Trophoblast cell (in vitro differentiated cells and primary cell): Measurements from ENCODE around the gene TENM4.

Source experiments
- DNase-seq, 2 donors: peaks; one replicate each; pipeline ENCODE4 v3.0.0-alpha.2; 2016
- H2AFZ ChIP-seq: 2 replicates; pipeline ENCODE4 v1.6.1; 2013; ENCODE audit warnings: low read length, moderate library complexity, mild to moderate bottlenecking; ENCODE audit not compliant: insufficient read depth, poor library complexity
- H2AK5ac ChIP-seq: 2 replicates; pipeline ENCODE4 v1.6.1; 2013; ENCODE audit warnings: mild to moderate bottlenecking, low read length
- H2BK120ac ChIP-seq: 2 replicates; pipeline ENCODE4 v1.6.1; 2013; ENCODE audit warnings: low read length, mild to moderate bottlenecking, moderate library complexity; ENCODE audit not compliant: insufficient read depth, poor library complexity
- H2BK12ac ChIP-seq: 2 replicates; pipeline ENCODE4 v1.6.1; 2013; ENCODE audit warnings: mild to moderate bottlenecking, low read length, moderate library complexity
- H2BK5ac ChIP-seq: 2 replicates; pipeline ENCODE4 v1.6.1; 2013; ENCODE audit warnings: low read length, low read depth, moderate library complexity, mild to moderate bottlenecking; ENCODE audit not compliant: poor library complexity
- H3K14ac ChIP-seq: 2 replicates; pipeline ENCODE4 v1.6.1; 2013; ENCODE audit warnings: mild to moderate bottlenecking, low read length
- H3K18ac ChIP-seq: 2 replicates; pipeline ENCODE4 v1.6.1; 2013; ENCODE audit warnings: mild to moderate bottlenecking, low read length
- H3K23ac ChIP-seq: 2 replicates; pipeline ENCODE4 v1.6.1; 2013; ENCODE audit warnings: low read length
- H3K27ac ChIP-seq: 2 replicates; pipeline ENCODE4 v1.5.1; 2013; ENCODE audit warnings: low read depth, mild to moderate bottlenecking, inconsistent platforms, low read length, moderate library complexity
- H3K27me3 ChIP-seq: 2 replicates; pipeline ENCODE4 v1.6.1; 2013; ENCODE audit warnings: inconsistent platforms, mild to moderate bottlenecking, low read length, moderate library complexity; ENCODE audit not compliant: insufficient read depth
- H3K36me3 ChIP-seq, 2 experiments: 1 replicate in 1 of 2; 2 replicates in 1 of 2; pipeline ENCODE4 v1.6.1; 2013; ENCODE audit warnings: low read length in 2 of 2, mild to moderate bottlenecking in 2 of 2, moderate library complexity in 1 of 2; ENCODE audit not compliant: insufficient read depth in 2 of 2, control insufficient read depth in 1 of 2
- H3K4ac ChIP-seq: 2 replicates; pipeline ENCODE4 v1.6.1; 2013; ENCODE audit warnings: low read depth, mild to moderate bottlenecking, low read length, moderate library complexity
- H3K4me1 ChIP-seq, 2 experiments: 1 replicate in 1 of 2; 2 replicates in 1 of 2; pipeline ENCODE4 v1.6.1; 2013; ENCODE audit warnings: low read length in 2 of 2, mild to moderate bottlenecking in 2 of 2, moderate library complexity in 1 of 2; ENCODE audit not compliant: insufficient read depth in 2 of 2, control insufficient read depth in 1 of 2
- H3K4me2 ChIP-seq: 2 replicates; pipeline ENCODE4 v1.6.1; 2013; ENCODE audit warnings: inconsistent platforms, mild to moderate bottlenecking, low read length, moderate library complexity
- H3K4me3 ChIP-seq: 2 replicates; pipeline ENCODE4 v1.5.1; 2013; ENCODE audit warnings: mild to moderate bottlenecking, low read depth, low read length, inconsistent platforms
- H3K79me1 ChIP-seq: one replicate; pipeline ENCODE4 v1.6.1; 2013; ENCODE audit warnings: low read length
- H3K79me2 ChIP-seq: 2 replicates; pipeline ENCODE4 v1.6.1; 2013; ENCODE audit warnings: low read length, mild to moderate bottlenecking; ENCODE audit not compliant: control insufficient read depth, insufficient read depth, poor library complexity
- H3K9ac ChIP-seq: 2 replicates; pipeline ENCODE4 v1.6.1; 2013; ENCODE audit warnings: mild to moderate bottlenecking, low read length
- H3K9me3 ChIP-seq: 2 replicates; pipeline ENCODE4 v1.6.1; 2013; ENCODE audit warnings: low read depth, mild to moderate bottlenecking, control low read depth, inconsistent platforms, low read length; ENCODE audit not compliant: insufficient read depth
- H4K12ac ChIP-seq: 2 replicates; pipeline ENCODE4 v1.6.1; 2013; ENCODE audit warnings: low read depth, mild to moderate bottlenecking, low read length, moderate library complexity
- H4K8ac ChIP-seq: 2 replicates; pipeline ENCODE4 v1.6.1; 2013; ENCODE audit warnings: low read depth, mild to moderate bottlenecking, low read length, moderate library complexity
- H4K91ac ChIP-seq: one replicate; pipeline ENCODE4 v1.6.1; 2013; ENCODE audit warnings: low read depth, mild to moderate bottlenecking, low read length, moderate library complexity
- WGBS: extraction: QIAGEN DNeasy Blood & Tissue Kit; methylation state at CpG from one replicate; pipeline ENCODE4 v1.1.7; 2013; ENCODE audit warnings: missing lambda C conversion rate; ENCODE audit not compliant: insufficient read length, insufficient coverage; ENCODE audit errors: extremely low coverage; 5-methylcytosine and 5-hydroxymethylcytosine counted together

Gene TENM4

DNA sequence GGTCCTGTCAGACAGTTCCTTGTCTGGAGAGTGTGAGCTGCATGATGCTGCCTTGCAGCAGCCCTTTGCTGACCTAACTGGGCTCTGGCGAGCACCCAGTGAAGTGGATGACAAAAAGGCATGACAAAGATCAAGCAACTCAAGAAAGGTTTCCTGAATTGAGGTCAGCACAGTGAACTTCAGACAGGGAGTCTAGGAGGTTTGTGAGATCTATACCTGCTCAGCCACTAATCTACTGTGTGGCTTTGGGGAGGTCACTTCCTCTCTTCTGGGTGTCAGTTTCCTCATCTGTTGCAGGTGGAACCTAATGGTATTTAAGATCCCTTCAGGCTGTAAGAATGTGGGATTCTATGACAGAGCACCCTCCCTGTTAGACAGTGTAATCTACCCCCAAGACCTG is 652.3 kb downstream of the TENM4 start:
- no peak overlapping the region for H3K4me3 ChIP-seq
- no peaks in the 10 kb centered on the region for H3K79me2 ChIP-seq
- H4K8ac ChIP-seq, result no peak overlapping the region
- peaks cover 12 to 13% of the 10 kb centered on the region in 2 experiments for H3K36me3 ChIP-seq
- H3K9me3 ChIP-seq, result peaks cover 1% of the 10 kb centered on the region
- H2BK120ac ChIP-seq, result no peak overlapping the region
- H3K4me2 ChIP-seq, result no peak overlapping the region
- no peak overlapping the region for H4K91ac ChIP-seq
- no peak overlapping the region for H2BK12ac ChIP-seq
- no peak overlapping the region for H3K23ac ChIP-seq
- no peak overlapping the region for H3K4ac ChIP-seq
- no peak overlapping the region for H3K14ac ChIP-seq
- H4K12ac ChIP-seq, result no peak overlapping the region
- no peak for DNase-seq
- H3K9ac ChIP-seq, result no peak overlapping the region
- no peak overlapping the region for H2AK5ac ChIP-seq
- peaks cover 7 to 15% of the 10 kb centered on the region in 2 experiments for H3K4me1 ChIP-seq
- no peak overlapping the region for H2BK5ac ChIP-seq
- H3K79me1 ChIP-seq, result no peaks in the 10 kb centered on the region
- no peak overlapping the region for H3K18ac ChIP-seq
- no peak overlapping the region for H3K27ac ChIP-seq
- H3K27me3 ChIP-seq, result no peaks in the 10 kb centered on the region
- no CpG with 5 or more reads among the region's 1 CpG for WGBS
- H2AFZ ChIP-seq, result no peak overlapping the region

GRCh38 chr11:78787696-78788095 is 653.1 kb downstream of the TENM4 start:
- Histone ChIP-seq H3K79me1 (no peaks in the 10 kb centered on the region), H4K91ac (no peak overlapping the region), H2BK120ac (no peak overlapping the region), H3K9me3 (peaks cover 1% of the 10 kb centered on the region), H4K12ac (no peak overlapping the region), H3K18ac (no peak overlapping the region), H3K36me3 (peaks cover 12 to 13% of the 10 kb centered on the region in 2 experiments), H4K8ac (no peak overlapping the region), H3K4ac (no peak overlapping the region), H3K27ac (no peak overlapping the region), H3K4me2 (no peak overlapping the region), H2AFZ (no peak overlapping the region), H3K79me2 (no peaks in the 10 kb centered on the region), H2BK5ac (no peak overlapping the region), H2AK5ac (no peak overlapping the region), H3K23ac (no peak overlapping the region), H3K9ac (no peak overlapping the region), H3K4me1 (peaks cover 7 to 15% of the 10 kb centered on the region in 2 experiments), H2BK12ac (no peak overlapping the region), H3K14ac (no peak overlapping the region), H3K4me3 (no peak overlapping the region), H3K27me3 (no peaks in the 10 kb centered on the region)
- no CpG with 5 or more reads among the region's 3 CpGs for whole genome bisulfite sequencing
- no peak for DNase-seq

DNA sequence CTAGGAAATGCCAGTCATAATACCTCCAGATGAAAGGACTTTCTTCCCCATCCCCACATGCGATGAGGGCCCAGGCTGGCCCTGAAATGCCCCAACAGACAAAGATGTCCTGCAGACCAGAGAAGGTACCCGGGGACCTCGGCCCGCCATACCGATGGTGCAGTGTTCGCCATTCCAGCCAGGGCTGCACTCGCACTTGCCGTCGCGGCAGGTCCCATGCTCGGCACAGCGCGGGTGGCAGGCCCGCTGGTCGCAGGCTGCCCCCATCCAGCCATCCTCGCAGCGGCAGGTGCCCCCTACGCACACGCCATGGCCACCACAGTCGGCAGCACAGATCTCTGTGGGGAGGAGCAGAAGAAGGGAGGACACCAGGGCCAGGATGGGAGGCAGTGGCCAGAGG is 654.1 kb downstream of the TENM4 start:
- Histone ChIP-seq H3K4me1 (peaks cover 7 to 15% of the 10 kb centered on the region in 2 experiments), H2AFZ (no peak overlapping the region), H3K4me2 (no peak overlapping the region), H3K14ac (no peak overlapping the region), H4K12ac (no peak overlapping the region), H3K9ac (no peak overlapping the region), H2BK12ac (no peak overlapping the region), H3K9me3 (peaks cover 1% of the 10 kb centered on the region), H3K4me3 (no peak overlapping the region), H3K4ac (no peak overlapping the region), H4K91ac (no peak overlapping the region), H2AK5ac (no peak overlapping the region), H3K23ac (no peak overlapping the region), H3K79me2 (no peaks in the 10 kb centered on the region), H2BK120ac (no peak overlapping the region), H4K8ac (no peak overlapping the region), H3K27me3 (no peaks in the 10 kb centered on the region), H3K79me1 (no peaks in the 10 kb centered on the region), H3K27ac (no peak overlapping the region), H2BK5ac (no peak overlapping the region), H3K36me3 (peaks cover 12 to 14% of the 10 kb centered on the region in 2 experiments), H3K18ac (no peak overlapping the region)
- no CpG with 5 or more reads among the region's 20 CpGs for WGBS
- no peak for DNase-seq

- no CpG with 5 or more reads among the region's 5 CpGs for WGBS
- no peak overlapping the region for H2AK5ac ChIP-seq
- H3K14ac ChIP-seq, result no peak overlapping the region
- H3K4me2 ChIP-seq, result no peak overlapping the region
- no peak overlapping the region for H3K23ac ChIP-seq
- no peak overlapping the region for H3K4me3 ChIP-seq
- H3K27ac ChIP-seq, result no peak overlapping the region
- H3K9me3 ChIP-seq, result peaks cover 1% of the 10 kb centered on the region
- no peaks in the 10 kb centered on the region for H3K27me3 ChIP-seq
- no peak overlapping the region for H2BK5ac ChIP-seq
- peaks cover 17 to 18% of the 10 kb centered on the region in 2 experiments for H3K36me3 ChIP-seq
- no peak overlapping the region for H4K8ac ChIP-seq
- H3K79me2 ChIP-seq, result no peaks in the 10 kb centered on the region
- H3K4ac ChIP-seq, result no peak overlapping the region
- no peak overlapping the region for H4K91ac ChIP-seq
- no peak for DNase-seq
- peaks cover 7 to 15% of the 10 kb centered on the region in 2 experiments for H3K4me1 ChIP-seq
- H3K18ac ChIP-seq, result no peak overlapping the region
- no peak overlapping the region for H2BK120ac ChIP-seq
- H2BK12ac ChIP-seq, result no peak overlapping the region
- no peak overlapping the region for H2AFZ ChIP-seq
- H3K9ac ChIP-seq, result no peak overlapping the region
- no peak overlapping the region for H4K12ac ChIP-seq
- H3K79me1 ChIP-seq, result no peaks in the 10 kb centered on the region
Observed at GRCh38 chr11:78786086-78786485, 654.7 kb downstream of the TENM4 start.
